ENCODE data around the gene DDIT3. TPM values are rescaled to one million over a fixed set of nuclear protein-coding genes. Genes with fewer than 3 reads are reported as not detected.
A peak's percentile ranks its signal among the peaks of the same experiment; 100 is the strongest.

The DDIT3 gene
- total RNA-seq, 2 donors from 2014 or later, result 9.9 to 12.4 TPM

DNA sequence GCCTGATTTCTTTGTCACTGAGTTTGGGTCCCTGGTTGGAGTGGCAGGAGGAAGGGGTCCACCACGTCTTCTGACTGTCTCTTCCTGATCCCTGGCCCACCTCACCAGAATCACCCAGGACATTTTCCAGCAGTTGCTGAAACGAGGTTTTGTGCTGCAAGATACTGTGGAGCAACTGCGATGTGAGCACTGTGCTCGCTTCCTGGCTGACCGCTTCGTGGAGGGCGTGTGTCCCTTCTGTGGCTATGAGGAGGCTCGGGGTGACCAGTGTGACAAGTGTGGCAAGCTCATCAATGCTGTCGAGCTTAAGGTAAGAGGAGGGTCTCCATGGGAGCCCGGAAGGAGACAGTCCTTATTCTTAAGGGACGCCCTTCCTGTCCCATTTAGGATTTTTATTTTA lies 20.1 kb downstream of the DDIT3 start:
- no peak for DNase-seq
- H3K4me3 Mint-ChIP-seq, result no peak overlapping the region
- no peaks in the 10 kb centered on the region for H3K4me1 ChIP-seq (ENCODE audit: control insufficient read depth, insufficient read depth, low read length)
- H3K27me3 ChIP-seq (ENCODE audit: control insufficient read depth, insufficient read depth, low read length, poor library complexity, severe bottlenecking), result no peaks in the 10 kb centered on the region
- no peak overlapping the region for H3K9ac ChIP-seq (ENCODE audit: extremely low read depth, low read length, poor library complexity, severe bottlenecking)
- peaks cover 93% of the 10 kb centered on the region for H3K36me3 Mint-ChIP-seq (ENCODE audit: low read depth)
- H3K4me1 Mint-ChIP-seq, result no peaks in the 10 kb centered on the region
- 95 to 96% methylated on average over 10 to 11 of the region's 11 CpGs for WGBS, 2 experiments (ENCODE audit: insufficient coverage in 1 of 2, insufficient read length in 1 of 2)
- peaks cover 19% of the 10 kb centered on the region for H3K9me3 Mint-ChIP-seq
- H3K27ac Mint-ChIP-seq, result no peak overlapping the region
- H3K27ac ChIP-seq (ENCODE audit: low read depth, low read length), result no peak overlapping the region
- TF ChIP-seq, protein P1, sequence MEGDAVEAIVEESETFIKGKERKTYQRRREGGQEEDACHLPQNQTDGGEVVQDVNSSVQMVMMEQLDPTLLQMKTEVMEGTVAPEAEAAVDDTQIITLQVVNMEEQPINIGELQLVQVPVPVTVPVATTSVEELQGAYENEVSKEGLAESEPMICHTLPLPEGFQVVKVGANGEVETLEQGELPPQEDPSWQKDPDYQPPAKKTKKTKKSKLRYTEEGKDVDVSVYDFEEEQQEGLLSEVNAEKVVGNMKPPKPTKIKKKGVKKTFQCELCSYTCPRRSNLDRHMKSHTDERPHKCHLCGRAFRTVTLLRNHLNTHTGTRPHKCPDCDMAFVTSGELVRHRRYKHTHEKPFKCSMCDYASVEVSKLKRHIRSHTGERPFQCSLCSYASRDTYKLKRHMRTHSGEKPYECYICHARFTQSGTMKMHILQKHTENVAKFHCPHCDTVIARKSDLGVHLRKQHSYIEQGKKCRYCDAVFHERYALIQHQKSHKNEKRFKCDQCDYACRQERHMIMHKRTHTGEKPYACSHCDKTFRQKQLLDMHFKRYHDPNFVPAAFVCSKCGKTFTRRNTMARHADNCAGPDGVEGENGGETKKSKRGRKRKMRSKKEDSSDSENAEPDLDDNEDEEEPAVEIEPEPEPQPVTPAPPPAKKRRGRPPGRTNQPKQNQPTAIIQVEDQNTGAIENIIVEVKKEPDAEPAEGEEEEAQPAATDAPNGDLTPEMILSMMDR (conservative IDR thresholded peaks at IDR 0.05), result no peak
- peaks cover 89% of the 10 kb centered on the region for H3K36me3 ChIP-seq (ENCODE audit: control insufficient read depth, insufficient read depth, low read length)
- H3K27me3 Mint-ChIP-seq (ENCODE audit: insufficient read depth), result no peaks in the 10 kb centered on the region
- H3K9me3 ChIP-seq (ENCODE audit: control insufficient read depth, low read length), result peaks cover 32% of the 10 kb centered on the region
- no peak overlapping the region for H3K4me3 ChIP-seq (ENCODE audit: low read length)

DNA sequence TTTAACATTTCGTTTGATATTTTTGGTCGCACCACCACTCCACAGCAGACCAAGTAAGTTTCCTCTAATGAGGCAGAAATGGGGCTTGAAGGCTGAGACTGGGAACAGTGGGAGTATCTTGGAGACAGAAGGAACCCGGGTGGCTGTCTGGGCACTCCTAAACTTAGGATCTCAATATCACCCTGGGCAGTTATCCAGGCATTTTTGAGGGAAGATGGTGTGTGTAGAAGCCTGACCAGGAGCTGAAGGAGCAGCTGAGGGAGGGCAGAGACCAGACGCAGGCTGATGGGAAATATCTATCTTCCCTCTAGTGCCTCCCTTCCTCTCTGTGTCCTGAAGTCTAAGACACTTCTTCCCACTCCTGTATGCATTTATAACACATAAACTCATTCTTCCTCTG lies 21.7 kb downstream of the DDIT3 start:
- H3K27me3 Mint-ChIP-seq (ENCODE audit: insufficient read depth), result no peaks in the 10 kb centered on the region
- peaks cover 78% of the 10 kb centered on the region for H3K36me3 ChIP-seq (ENCODE audit: control insufficient read depth, insufficient read depth, low read length)
- no peaks in the 10 kb centered on the region for H3K27me3 ChIP-seq (ENCODE audit: control insufficient read depth, insufficient read depth, low read length, poor library complexity, severe bottlenecking)
- H3K36me3 Mint-ChIP-seq (ENCODE audit: low read depth), result peaks cover 87% of the 10 kb centered on the region
- no peaks in the 10 kb centered on the region for H3K4me1 ChIP-seq (ENCODE audit: control insufficient read depth, insufficient read depth, low read length)
- H3K27ac ChIP-seq (ENCODE audit: low read depth, low read length), result no peak overlapping the region
- 83 to 93% methylated on average over 3 to 4 of the region's 4 CpGs for WGBS, 2 experiments (ENCODE audit: insufficient coverage in 1 of 2, insufficient read length in 1 of 2)
- no peak overlapping the region for H3K4me3 ChIP-seq (ENCODE audit: low read length)
- H3K27ac Mint-ChIP-seq, result no peak overlapping the region
- no peaks in the 10 kb centered on the region for H3K4me1 Mint-ChIP-seq
- TF ChIP-seq, protein P1 (conservative IDR thresholded peaks at IDR 0.05), result no peak
- peaks cover 15% of the 10 kb centered on the region for H3K9me3 Mint-ChIP-seq
- H3K9me3 ChIP-seq (ENCODE audit: control insufficient read depth, low read length), result peaks cover 19% of the 10 kb centered on the region
- no peak for DNase-seq
- H3K4me3 Mint-ChIP-seq, result no peak overlapping the region
- no peak overlapping the region for H3K9ac ChIP-seq (ENCODE audit: extremely low read depth, low read length, poor library complexity, severe bottlenecking)

DNA sequence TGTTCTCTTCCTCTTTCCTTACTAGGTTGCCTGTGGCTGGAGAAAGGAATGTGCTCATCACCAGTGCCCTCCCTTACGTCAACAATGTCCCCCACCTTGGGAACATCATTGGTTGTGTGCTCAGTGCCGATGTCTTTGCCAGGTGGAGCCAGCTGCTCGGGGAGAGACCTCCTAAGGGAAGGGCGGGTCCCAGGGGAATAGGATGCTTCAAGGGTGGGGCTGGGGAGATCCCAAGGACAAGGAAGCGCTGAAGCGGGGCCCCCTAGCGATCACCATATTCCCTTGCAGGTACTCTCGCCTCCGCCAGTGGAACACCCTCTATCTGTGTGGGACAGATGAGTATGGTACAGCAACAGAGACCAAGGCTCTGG lies 22.2 kb downstream of the DDIT3 start:
- DNase-seq, result peak; percentile 85
- Mint-ChIP-seq H3K27me3 (ENCODE audit: insufficient read depth) (no peaks in the 10 kb centered on the region), H3K4me1 (no peaks in the 10 kb centered on the region), H3K9me3 (peaks cover 15% of the 10 kb centered on the region), H3K4me3 (no peak overlapping the region), H3K36me3 (ENCODE audit: low read depth) (peaks cover 82% of the 10 kb centered on the region), H3K27ac (no peak overlapping the region)
- Histone ChIP-seq H3K9me3 (ENCODE audit: control insufficient read depth, low read length) (peaks cover 19% of the 10 kb centered on the region), H3K9ac (ENCODE audit: extremely low read depth, low read length, poor library complexity, severe bottlenecking) (no peak overlapping the region), H3K4me3 (ENCODE audit: low read length) (no peak overlapping the region), H3K36me3 (ENCODE audit: control insufficient read depth, insufficient read depth, low read length) (peaks cover 74% of the 10 kb centered on the region), H3K4me1 (ENCODE audit: control insufficient read depth, insufficient read depth, low read length) (no peaks in the 10 kb centered on the region), H3K27ac (ENCODE audit: low read depth, low read length) (no peak overlapping the region), H3K27me3 (ENCODE audit: control insufficient read depth, insufficient read depth, low read length, poor library complexity, severe bottlenecking) (no peaks in the 10 kb centered on the region)
- 93 to 98% methylated on average over 5 to 9 of the region's 9 CpGs for WGBS, 2 experiments (ENCODE audit: insufficient coverage in 1 of 2, insufficient read length in 1 of 2)
- TF ChIP-seq, protein P1 (conservative IDR thresholded peaks at IDR 0.05), result peak; percentile 28

Measured in endodermal cell (in vitro differentiated cells).